Stimulated activated CD4-positive, alpha-beta T cell treated with anti-CD3 and anti-CD28 coated beads, Interleukin-1b, Interleukin-23, amount 100 ng/mL, for 4 hours (primary cell): ENCODE data around the gene TRAM2.
"Not testable (repeated sequence)": the region's sequence is repeated elsewhere in the genome, so short reads cannot be mapped to it uniquely, and the experiment has no call there.

Experiments used
- DNase-seq, 2 donors: peaks; one replicate each; pipeline ENCODE4 v3.0.0-alpha.2; 2020; ENCODE audit warnings: low read depth in 2 of 2

TRAM2 gene

DNA sequence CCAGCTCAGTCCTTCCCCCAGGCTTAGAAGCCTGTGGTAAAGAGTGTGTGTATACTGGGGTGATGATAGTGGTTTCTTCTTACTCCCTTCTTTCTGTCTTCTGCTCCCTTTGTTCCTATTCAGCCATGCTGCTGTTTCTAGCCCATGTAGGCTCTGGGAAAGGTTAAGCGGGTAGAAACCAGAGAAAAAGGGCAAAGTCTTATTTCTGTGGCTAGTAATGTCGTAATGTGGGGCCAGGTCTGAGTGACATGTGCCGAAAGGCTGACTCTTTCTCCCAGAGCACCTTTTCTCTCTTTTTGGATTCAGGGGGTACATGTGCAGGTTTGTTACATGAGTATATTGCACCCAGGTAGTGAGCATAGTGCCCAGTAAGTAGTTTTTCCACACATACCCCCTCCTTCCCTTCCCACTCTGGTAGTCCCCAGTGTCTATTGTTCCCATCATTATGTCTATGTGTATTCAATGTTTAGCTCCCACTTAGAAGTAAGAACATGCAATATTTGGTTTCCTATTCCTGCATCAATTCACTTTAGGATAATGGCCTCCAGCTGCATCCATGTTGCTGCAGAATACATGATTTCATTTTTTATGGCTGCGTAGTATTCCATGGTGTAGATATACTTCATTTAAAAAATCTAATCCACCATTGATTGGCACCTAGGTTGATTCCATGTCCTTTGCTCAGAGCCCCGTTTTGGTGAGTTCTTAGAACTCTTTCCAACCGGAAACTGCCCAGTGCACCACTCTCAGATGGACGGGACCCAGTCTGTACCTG is 82.4 kb downstream of the TRAM2 start:
- no peak for DNase-seq

DNA sequence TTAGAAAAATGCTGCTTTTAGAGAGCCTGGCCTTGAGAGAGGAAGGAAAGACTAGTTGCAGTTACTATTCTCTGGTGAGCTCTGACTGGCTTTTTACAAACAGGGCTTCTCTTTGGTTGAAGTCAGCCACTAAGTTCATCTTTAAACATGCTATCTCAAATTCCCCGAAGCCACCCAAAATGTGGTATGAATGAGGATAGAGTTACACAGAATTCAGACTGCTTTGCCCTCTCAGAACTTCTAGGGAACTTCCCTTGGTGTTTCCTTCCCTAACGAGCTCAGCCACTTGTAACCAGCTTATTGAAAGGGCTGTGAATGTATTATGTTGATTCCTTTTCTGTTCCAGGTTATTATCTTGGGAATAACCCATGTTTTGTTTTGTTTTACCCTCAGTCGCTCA is 83.2 kb downstream of the TRAM2 start:
- no peak for DNase-seq

DNA sequence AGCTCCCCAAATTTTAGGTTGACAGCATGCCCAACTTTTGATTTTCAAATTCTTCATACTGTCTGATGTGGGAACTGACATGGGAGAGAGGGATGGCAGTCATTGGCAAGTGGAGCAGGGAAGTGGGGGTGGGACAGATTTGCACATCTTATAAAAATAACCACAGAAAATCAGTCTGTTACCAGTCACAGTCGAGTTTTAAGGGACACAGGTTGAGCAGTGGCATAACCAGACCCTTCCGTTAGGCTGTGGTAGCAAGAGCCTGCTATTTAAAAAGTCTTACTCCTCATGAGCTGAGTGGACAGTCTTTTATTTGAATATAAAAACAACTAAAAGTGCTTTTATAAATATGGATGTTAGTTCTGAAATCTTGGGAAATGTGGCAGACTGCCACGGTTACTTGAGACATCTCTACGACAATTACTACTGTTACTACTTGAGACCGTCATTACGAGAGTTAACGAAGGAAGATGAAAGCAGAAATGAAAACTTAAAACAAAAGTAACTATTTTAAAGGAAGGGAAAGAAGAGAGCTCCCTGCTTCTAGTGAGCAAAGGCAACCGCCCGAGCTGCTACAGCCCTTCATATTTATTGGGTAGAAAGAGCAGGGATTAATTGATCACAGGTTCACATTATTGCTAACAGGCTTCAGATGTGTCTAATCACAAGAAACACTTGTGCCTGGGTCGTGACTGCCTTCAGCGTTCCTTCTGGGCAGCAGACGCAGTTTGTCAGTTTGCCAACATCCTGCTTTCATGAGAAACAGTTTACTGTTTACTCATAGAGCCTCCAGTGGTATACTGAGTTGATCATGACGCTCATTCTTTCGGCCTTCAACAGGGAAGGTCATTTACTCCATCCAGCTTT is 85.4 kb downstream of the TRAM2 start:
- no peak for DNase-seq

- no peak for DNase-seq
Measured at GRCh38 chr6:52489881-52490280, 87.0 kb downstream of the TRAM2 start.

DNA sequence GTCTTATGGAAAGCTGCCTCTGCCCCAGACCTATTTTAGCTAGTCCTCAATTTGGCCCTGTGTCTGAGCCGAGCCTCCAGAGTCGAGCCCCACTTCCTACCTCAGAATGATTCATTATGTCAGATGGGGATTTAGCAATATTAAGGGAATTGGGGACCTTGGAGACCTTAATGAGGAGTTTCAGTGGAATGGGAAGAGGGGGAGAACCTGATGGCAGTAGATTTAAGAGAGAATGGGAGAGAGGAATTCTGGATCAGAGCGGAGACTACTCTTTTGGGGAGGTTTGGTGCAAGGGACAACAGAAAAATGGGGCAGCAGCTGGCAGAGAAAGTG is 93.2 kb downstream of the TRAM2 start:
- no peak for DNase-seq

GRCh38 chr6:52482903-52483670 is 93.8 kb downstream of the TRAM2 start:
- no peak for DNase-seq

GRCh38 chr6:52475307-52475706 is 101.6 kb downstream of the TRAM2 start:
- no peak for DNase-seq

DNA sequence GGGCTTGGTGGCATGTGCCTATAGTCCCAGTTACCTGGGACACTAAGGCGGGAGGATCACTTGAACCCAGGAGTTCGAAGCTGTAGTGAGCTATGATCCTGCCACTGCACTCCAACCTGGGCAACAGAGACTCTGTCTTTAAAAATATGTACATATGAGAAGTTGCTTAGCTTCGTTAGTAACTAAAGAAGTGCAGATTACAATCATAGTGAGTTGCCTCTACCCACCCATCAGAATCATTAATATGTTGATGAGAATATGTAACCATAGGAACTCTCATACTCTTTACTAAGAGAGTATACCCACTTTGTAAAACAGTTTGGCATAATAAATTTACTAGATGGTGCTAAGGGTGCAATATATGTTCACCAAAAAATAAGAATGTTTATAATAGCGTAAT is 102.7 kb downstream of the TRAM2 start:
- DNase-seq, result no peak

GRCh38 chr6:52461194-52461593 is 115.7 kb downstream of the TRAM2 start:
- DNase-seq, result not testable (repeated sequence)

GRCh38 chr6:52457096-52457495 is 119.8 kb downstream of the TRAM2 start:
- no peak for DNase-seq

DNA sequence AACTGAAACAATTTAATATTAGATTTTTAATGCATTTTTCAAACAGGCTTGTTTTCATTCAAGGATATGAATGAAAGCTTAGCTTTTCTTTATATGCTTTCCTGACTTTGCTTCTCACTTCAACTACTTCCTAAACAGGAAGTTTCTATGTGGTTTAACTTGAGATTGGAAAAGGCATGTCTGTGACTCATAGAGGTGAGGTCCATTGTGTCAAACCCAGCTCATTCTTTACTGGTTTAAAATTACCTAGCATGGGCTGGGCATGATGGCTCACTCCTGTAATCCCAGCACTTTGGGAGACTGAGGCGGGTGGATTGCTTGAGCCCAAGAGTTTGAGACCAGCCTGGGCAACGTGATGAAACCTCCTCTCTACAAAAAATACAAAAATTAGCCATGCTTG is 122.3 kb downstream of the TRAM2 start:
- DNase-seq, result no peak
